GM19035 (cell line): ENCODE data around the gene AP4M1.
A peak's percentile ranks its signal among the peaks of the same experiment; 100 is the strongest.

Experiments used
- ATAC-seq: cut with Tn5 transposase; IDR thresholded peaks from one replicate; pipeline ENCODE4 v1.9.1; 2021; ENCODE audit not compliant: unreplicated experiment

The AP4M1 gene

GRCh38 chr7:100157334-100158228 lies 56.1 kb downstream of the AP4M1 start:
- ATAC-seq, result peak; percentile 4
